Esophagus muscularis mucosa (tissue), 4 donors: ENCODE results near the gene ZNF512.

Source experiments
- EP300 ChIP-seq: sonication (generic); formaldehyde crosslinking; IDR thresholded peaks from one replicate; pipeline ENCODE4 v1.6.1; 2017; ENCODE audit warnings: antibody characterized with exemption
- POLR2A ChIP-seq: fragments of 450-650 bp; IDR thresholded peaks from one replicate; pipeline ENCODE4 v1.6.1; 2017; ENCODE audit warnings: antibody characterized with exemption, moderate library complexity, mild to moderate bottlenecking, low read depth
- TF ChIP-seq, protein P1 (sequence below), 3 experiments: fragments of 200-600 bp in 2 of 3; fragments of 450-650 bp in 1 of 3; sonication (generic) in 2 of 3; IDR thresholded peaks; one replicate each; pipeline ENCODE4 v1.5.1; 2017 to 2019; ENCODE audit warnings: antibody characterized with exemption in 3 of 3, mild to moderate bottlenecking in 2 of 3, moderate library complexity in 1 of 3

DNA sequence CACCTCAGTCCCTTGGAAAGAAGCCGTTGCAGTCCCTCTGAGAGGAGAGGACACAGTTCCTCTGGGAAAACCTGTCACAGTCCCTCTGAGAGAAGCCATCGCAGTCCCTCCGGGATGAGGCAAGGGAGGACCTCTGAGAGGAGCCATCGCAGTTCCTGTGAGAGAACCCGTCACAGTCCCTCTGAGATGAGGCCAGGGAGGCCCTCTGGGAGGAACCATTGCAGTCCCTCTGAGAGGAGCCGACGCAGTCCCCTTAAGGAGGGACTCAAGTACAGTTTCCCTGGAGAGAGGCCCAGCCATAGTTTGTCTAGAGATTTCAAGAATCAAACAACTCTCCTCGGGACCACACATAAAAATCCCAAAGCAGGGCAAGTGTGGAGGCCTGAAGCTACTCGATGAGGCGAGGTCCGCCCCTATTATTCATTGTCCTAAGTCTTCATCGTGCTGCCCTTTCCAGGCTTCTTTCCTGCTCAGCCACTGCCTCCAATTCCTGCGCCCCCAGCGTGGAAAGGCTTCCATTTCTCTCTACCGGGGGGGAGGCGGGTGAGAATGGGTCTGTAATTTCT is 630 bp upstream of the ZNF512 start:
- TF ChIP-seq, protein P1, sequence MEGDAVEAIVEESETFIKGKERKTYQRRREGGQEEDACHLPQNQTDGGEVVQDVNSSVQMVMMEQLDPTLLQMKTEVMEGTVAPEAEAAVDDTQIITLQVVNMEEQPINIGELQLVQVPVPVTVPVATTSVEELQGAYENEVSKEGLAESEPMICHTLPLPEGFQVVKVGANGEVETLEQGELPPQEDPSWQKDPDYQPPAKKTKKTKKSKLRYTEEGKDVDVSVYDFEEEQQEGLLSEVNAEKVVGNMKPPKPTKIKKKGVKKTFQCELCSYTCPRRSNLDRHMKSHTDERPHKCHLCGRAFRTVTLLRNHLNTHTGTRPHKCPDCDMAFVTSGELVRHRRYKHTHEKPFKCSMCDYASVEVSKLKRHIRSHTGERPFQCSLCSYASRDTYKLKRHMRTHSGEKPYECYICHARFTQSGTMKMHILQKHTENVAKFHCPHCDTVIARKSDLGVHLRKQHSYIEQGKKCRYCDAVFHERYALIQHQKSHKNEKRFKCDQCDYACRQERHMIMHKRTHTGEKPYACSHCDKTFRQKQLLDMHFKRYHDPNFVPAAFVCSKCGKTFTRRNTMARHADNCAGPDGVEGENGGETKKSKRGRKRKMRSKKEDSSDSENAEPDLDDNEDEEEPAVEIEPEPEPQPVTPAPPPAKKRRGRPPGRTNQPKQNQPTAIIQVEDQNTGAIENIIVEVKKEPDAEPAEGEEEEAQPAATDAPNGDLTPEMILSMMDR (IDR thresholded peaks at IDR 0.05), result no peak
- TF ChIP-seq POLR2A (no peak), EP300 (no peak)
